Heart right ventricle (tissue), 16 donors: ENCODE data around the gene LRRC1. TPM values are rescaled to one million over a fixed set of nuclear protein-coding genes. Genes with fewer than 3 reads are reported as not detected.

Experiments
- ATAC-seq, 8 donors: fragments of 200-7000 bp; cut with Tn5 transposase; one replicate each; pipeline ENCODE4 v1.9.1; 2020; ENCODE audit warnings: mild to moderate bottlenecking in 8 of 8, moderate library complexity in 8 of 8, moderate number of reproducible peaks in 1 of 8
- DNase-seq, 2 donors: peaks; one replicate each; pipeline ENCODE4 v3.0.0-alpha.2; 2020
- H3K27ac ChIP-seq, 10 donors: fragments of 200-600 bp; sonication (generic) in 2 of 10; one replicate each; pipeline versions ENCODE4 v1.5.0 to v1.8.0; 2020 to 2022; ENCODE audit warnings: mild to moderate bottlenecking in 3 of 10
- H3K27me3 ChIP-seq, 7 donors: fragments of 200-600 bp; one replicate each; pipeline ENCODE4 v1.8.0; 2021 to 2022; ENCODE audit warnings: mild to moderate bottlenecking in 2 of 7
- H3K36me3 ChIP-seq, 9 donors: fragments of 200-600 bp; sonication (generic) in 1 of 9; one replicate each; pipeline versions ENCODE4 v1.5.0 to v1.8.0; 2020 to 2022; ENCODE audit warnings: mild to moderate bottlenecking in 2 of 9
- H3K4me1 ChIP-seq, 9 donors: fragments of 200-600 bp; sonication (generic) in 1 of 9; one replicate each; pipeline versions ENCODE4 v1.5.0 to v1.8.0; 2020 to 2022; ENCODE audit warnings: mild to moderate bottlenecking in 4 of 9
- H3K4me3 ChIP-seq, 10 donors: fragments of 200-600 bp; sonication (generic) in 2 of 10; one replicate each; pipeline versions ENCODE4 v1.5.0 to v1.8.0; 2020 to 2022; ENCODE audit warnings: mild to moderate bottlenecking in 7 of 10, moderate library complexity in 2 of 10
- H3K9me3 ChIP-seq, 11 donors: fragments of 200-600 bp in 10 of 11; sonication (generic) in 2 of 11; one replicate each; pipeline versions ENCODE4 v1.5.0 to v1.8.0; 2013 to 2022; ENCODE audit warnings: mild to moderate bottlenecking in 2 of 11, control low read depth in 1 of 11, moderate library complexity in 1 of 11
- WGBS, 2 donors: extraction: QIAGEN DNeasy Blood & Tissue Kit; methylation state at CpG; one replicate each; pipeline ENCODE4 v1.1.7; 2013; ENCODE audit warnings: inconsistent platforms in 1 of 2; 5-methylcytosine and 5-hydroxymethylcytosine counted together
- intact Hi-C, 10 donors: fragments of 100-400 bp; cut with DNase I; formaldehyde crosslinking; loops; one replicate each; pipeline versions ENCODE4 v1.11.1 to v1.14.2; 2022
- polyA plus RNA-seq, 2 donors: library from polyadenylated mRNA; stranded (reverse); fragments of 200-250 nt; gene quantifications; one replicate each; pipeline ENCODE4 v1.2.3, GENCODE V29; 2013
- total RNA-seq, 10 donors: library from RNA; stranded (reverse); fragmentation: NEBNext Ultra II Directional in 3 of 10; extraction: Animal tissue kit (Norgen Biotek cat#: 25700) in 3 of 10; gene quantifications; one replicate each; pipeline versions ENCODE4 v1.2.1 to v1.2.4, GENCODE V29; 2021 to 2023
- TF ChIP-seq, protein P1 (sequence below), 9 donors: fragments of 200-600 bp; sonication (generic) in 2 of 9; IDR thresholded peaks; one replicate each; pipeline versions ENCODE4 v1.5.0 to v1.8.0; 2021 to 2022; ENCODE audit warnings: antibody characterized with exemption in 9 of 9, mild to moderate bottlenecking in 5 of 9, moderate library complexity in 1 of 9
- donor health status: Arrhythmogenic right ventricular cardiomyopathy.
- donor health status: ischemic (EF 13 %, LVEDD 7.1; RV severe dilation, severe dysfunction).
- donor health status: healthy with polysubstance abuse.
- donor health status: DM: no; HTN: yes; CAD: no.
- donor health status: DM: no; HTN: no; CAD: no.
- donor health status: ischemic (EF 25% LVEDD 6.9; RV normal size, moderate dysfunction).
- donor health status: ischemic (EF 25% LVEDD 5.7; RV mildly dilated, moderate dysfunction).
- donor health status: healthy.
- donor health status: DM: yes; HTN: yes; CAD: no.
- donor health status: Ischemic cardiomyopathy.
- donor health status: ischemic (EF 35%, LVEDD 5.7; RV mildly dilated, moderate dysfunction).
- donor health status: nonischemic (EF 11% LVEDD 7.7; RV severe dilation, severe dysfunction).
- donor health status: DM: yes; HTN: yes; CAD: no.
- donor health status: PGD.
- donor health status: ischemic (EF 29% LVEDD 5.4; RV normal size, mild dysfunction).
- donor health status: nonischemic (EF 23%, LVEDD 6.1; RV moderate dilation, normal function).

LRRC1 gene
- total and polyA plus RNA-seq, 12 donors, result 1.2 to 7.5 (median 4.7) TPM

DNA sequence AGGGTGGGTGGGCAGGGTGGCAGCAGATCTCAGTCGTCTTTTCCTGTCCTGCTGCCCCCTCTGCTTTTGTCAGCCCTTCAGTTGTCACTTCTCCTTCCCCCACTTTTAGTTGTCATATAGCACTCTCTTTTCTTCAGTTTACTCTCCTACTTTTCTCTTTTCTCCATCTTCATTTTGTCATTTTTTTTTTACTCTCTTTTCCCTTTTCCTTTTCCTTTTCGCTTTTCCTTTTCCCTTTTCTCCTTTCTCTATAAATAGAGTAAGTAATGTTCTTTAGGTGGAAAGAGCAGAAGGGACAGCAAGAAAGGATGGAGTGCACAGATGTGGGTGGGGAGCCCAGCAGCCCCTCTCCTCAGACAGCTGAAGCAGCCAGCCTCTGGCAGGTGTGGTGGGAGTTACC lies 108.6 kb downstream of the LRRC1 start:
- TF ChIP-seq, protein P1, sequence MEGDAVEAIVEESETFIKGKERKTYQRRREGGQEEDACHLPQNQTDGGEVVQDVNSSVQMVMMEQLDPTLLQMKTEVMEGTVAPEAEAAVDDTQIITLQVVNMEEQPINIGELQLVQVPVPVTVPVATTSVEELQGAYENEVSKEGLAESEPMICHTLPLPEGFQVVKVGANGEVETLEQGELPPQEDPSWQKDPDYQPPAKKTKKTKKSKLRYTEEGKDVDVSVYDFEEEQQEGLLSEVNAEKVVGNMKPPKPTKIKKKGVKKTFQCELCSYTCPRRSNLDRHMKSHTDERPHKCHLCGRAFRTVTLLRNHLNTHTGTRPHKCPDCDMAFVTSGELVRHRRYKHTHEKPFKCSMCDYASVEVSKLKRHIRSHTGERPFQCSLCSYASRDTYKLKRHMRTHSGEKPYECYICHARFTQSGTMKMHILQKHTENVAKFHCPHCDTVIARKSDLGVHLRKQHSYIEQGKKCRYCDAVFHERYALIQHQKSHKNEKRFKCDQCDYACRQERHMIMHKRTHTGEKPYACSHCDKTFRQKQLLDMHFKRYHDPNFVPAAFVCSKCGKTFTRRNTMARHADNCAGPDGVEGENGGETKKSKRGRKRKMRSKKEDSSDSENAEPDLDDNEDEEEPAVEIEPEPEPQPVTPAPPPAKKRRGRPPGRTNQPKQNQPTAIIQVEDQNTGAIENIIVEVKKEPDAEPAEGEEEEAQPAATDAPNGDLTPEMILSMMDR (IDR thresholded peaks at IDR 0.05), result no peak
- intact Hi-C loops, result no loop called here
- WGBS, 2 donors, result 91 to 94% methylated on average over 2 of the region's 2 CpGs
- Histone ChIP-seq H3K27me3 (no peaks in the 10 kb centered on the region), H3K4me1 (peaks cover 0 to 8% (median 0%) of the 10 kb centered on the region in 9 donors), H3K4me3 (no peak overlapping the region), H3K9me3 (no peaks in the 10 kb centered on the region), H3K27ac (no peak overlapping the region), H3K36me3 (peaks cover 0 to 50% (median 0%) of the 10 kb centered on the region in 9 donors)
- ATAC-seq (no peak), DNase-seq (no peak)

DNA sequence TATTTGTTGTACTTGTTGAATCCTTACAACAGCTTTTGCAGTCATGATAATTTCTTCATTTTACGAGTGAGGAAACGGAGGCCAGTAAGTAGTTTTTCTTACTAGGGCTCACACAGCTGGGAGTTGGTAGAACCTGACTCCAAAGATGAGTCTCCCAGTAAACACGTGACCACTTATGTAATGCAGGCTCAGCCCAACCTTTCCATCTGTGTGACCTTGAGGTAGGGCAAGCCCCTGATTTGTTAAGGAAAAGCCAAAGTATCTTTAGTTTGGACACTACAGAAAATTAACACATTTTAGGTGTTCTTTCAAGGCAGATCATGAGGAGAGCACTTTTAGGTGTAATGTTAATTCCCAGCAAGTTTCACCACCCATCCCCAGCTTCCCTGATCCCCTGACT lies 111.3 kb downstream of the LRRC1 start:
- ATAC-seq, result no peak
- Histone ChIP-seq H3K4me1 (no peaks in the 10 kb centered on the region), H3K27ac (no peak overlapping the region), H3K9me3 (no peaks in the 10 kb centered on the region), H3K36me3 (peaks cover 0 to 38% (median 0%) of the 10 kb centered on the region in 9 donors), H3K27me3 (no peaks in the 10 kb centered on the region), H3K4me3 (no peak overlapping the region)
- 87 to 91% methylated on average over 3 of the region's 3 CpGs for WGBS, 2 donors
- TF ChIP-seq, protein P1 (IDR thresholded peaks at IDR 0.05), result no peak
- DNase-seq, result no peak
- intact Hi-C loops, result no loop called here

DNA sequence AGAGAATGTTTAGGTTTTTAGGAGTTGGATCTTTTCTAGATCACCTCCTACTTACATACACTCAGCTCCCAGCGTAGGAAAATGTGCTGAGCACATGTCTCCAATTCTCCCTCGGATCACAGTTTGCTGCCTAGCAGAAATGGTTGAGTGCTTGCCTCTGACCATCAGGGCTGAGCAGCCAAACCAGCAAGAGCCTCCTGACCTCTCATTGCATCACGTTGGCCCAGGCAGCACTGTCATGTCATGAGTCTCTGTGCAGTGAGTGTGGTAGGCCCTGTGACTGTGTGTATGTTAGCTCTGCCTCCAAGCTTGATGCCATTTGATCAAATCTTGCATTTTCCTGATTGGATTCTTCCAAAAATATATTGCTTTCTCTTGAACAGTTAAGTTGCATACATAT lies 112.0 kb downstream of the LRRC1 start:
- Histone ChIP-seq H3K36me3 (peaks cover 0 to 38% (median 0%) of the 10 kb centered on the region in 9 donors), H3K27me3 (no peaks in the 10 kb centered on the region), H3K4me1 (no peaks in the 10 kb centered on the region), H3K27ac (no peak overlapping the region), H3K9me3 (no peaks in the 10 kb centered on the region), H3K4me3 (no peak overlapping the region)
- 70 to 83% methylated on average over 3 of the region's 3 CpGs for WGBS, 2 donors
- TF ChIP-seq, protein P1 (IDR thresholded peaks at IDR 0.05), result no peak
- no peak for DNase-seq
- intact Hi-C loops, result no loop called here
- ATAC-seq, result no peak

GRCh38 chr6:53910834-53911233 lies 116.0 kb downstream of the LRRC1 start:
- 80 to 86% methylated on average over 4 of the region's 4 CpGs for WGBS, 2 donors
- Histone ChIP-seq H3K9me3 (no peaks in the 10 kb centered on the region), H3K27ac (no peak overlapping the region), H3K4me1 (no peaks in the 10 kb centered on the region), H3K36me3 (peaks cover 0 to 29% (median 8%) of the 10 kb centered on the region in 9 donors), H3K27me3 (no peaks in the 10 kb centered on the region), H3K4me3 (no peak overlapping the region)
- TF ChIP-seq, protein P1 (IDR thresholded peaks at IDR 0.05), result no peak
- no peak for DNase-seq
- peak in 4 of 8 donors; percentile 41 to 95 (median 55) for ATAC-seq
- intact Hi-C loops, result no loop called here
